Left renal cortex interstitium (tissue), 4 donors: Measurements from ENCODE around the gene CFAP53. TPM values are rescaled to one million over a fixed set of nuclear protein-coding genes. Genes with fewer than 3 reads are reported as not detected.
"Not testable (repeated sequence)": the region's sequence is repeated elsewhere in the genome, so short reads cannot be mapped to it uniquely, and the experiment has no call there.

ENCODE experiments used
- DNase-seq, 4 donors: peaks; one replicate each; pipeline ENCODE4 v3.0.0-alpha.2; 2013; ENCODE audit warnings: low read depth in 4 of 4, low spot score in 2 of 4, missing footprints in 1 of 4
- polyA plus RNA-seq, 4 donors: library from polyadenylated mRNA; unstranded; fragments of 120-200 nt; gene quantifications; one replicate each; pipeline ENCODE4 v1.2.1, GENCODE V29; 2013; ENCODE audit not compliant: insufficient read length in 4 of 4

CFAP53 gene
- polyA plus RNA-seq, 4 donors: 3.3 to 4.6 (median 4.1) TPM

DNA sequence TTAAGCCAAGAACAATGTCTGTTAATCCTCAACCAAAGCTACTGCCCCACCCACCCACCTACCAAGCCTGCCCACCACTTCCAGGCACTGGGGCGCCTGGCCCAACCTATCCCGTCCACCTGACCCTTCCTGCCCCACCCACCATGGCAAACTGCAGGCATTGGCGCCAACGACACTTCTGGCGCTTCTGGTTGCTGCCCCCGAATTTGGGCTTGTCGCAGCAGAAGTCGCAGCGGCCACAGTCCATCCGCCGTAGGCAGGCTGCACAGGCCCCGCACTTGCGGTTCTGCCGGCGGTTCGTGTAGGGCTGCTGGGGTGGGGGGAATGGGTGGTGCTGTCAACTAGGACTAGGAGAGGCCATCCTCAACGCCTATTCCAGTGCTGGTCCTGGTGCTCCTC lies 7.7 kb upstream of the CFAP53 start:
- DNase-seq: no peak

DNA sequence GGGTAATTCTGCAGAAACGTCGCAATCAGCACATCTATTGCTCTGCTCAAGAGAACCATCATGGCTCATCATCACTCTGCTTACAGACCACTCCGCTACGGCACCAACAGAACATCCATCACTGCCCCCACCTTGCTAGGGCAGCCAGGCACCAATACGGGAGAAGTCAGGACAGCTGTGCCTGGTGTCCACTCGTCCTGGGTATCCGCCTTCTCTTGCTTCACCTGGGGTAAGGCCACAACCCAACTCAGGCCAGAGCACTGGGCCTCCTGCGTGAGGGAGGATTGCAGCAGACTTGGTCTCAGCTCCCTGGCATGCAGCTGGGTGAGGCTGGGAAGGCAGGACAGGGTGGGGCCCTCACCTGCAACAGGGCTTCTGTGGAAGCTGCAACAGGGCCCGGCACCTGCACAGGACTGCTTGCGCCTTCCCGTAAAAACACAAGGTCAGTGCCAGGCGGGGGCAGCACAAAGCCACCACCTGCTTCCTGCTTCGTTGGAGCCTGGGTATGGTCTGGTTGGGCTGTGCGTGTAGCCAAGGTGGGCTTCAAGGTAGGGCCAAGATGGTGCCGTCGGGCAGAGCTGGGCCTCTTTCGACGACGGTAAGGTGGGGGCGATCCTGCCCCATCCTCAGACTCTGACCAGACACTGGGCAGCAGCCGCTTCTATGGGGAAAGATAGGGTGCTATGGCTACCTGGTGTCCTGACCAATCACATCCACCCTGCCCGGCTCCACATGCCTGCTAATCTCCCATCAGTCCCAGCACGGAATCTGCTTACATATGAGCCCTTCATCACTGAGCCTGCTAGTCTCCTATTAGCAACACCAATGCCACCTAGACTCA lies 7.1 kb upstream of the CFAP53 start:
- DNase-seq: no peak

DNA sequence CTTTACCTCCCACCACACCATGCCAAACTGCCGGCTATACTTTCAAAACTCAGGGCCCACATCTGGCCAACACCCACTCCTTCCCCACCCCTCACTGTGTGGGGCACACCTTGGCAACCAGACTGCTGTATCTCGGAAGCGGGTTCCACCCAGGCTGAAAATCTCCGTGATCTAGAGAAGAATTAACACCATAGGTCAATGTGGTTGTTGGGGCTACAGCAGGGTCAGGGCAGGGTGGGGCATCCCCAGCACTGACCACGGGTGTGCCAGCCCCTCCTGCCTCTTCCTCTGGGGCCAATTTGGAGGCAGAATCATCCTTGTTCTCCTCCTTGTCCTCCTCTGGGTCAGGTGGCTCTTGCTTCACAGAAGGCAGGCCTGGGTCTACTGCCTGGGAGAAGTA lies 6.3 kb upstream of the CFAP53 start:
- no peak for DNase-seq

DNA sequence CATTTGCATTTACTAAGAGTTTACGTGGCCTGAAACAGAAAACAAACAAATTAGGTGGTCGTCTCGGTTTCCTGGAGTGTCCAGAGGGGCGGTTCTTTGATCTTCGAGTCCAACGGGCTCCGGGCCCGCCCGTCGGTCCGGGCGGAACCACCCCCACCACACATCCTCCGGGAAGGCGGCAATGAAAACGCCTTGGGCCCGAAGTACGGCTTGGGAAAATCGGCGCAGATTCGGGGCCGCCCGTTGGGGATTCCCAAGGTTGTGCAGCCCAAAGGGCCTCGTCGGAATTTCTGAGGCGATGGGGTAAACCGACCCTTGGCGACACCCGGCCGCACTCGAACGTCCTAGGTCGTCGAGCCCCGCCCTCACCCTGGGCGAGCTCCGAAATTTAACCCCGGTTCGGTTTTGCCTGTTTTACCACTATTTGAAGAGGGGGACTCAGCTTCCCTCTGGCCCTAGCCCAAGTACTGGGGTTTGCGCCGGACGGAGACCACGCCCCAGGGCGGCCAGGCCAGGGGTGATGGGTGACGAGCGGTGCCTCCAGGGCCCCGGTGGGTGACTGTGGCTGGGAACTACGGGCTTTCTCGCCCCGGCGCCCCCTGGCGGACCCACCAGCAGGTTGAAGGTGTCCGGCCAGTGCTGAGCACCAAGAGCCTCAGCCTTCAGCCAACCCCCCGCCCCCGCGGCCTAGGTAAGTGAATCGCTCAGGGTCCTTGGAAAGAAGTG lies 1.9 kb upstream of the CFAP53 start:
- DNase-seq: no peak

DNA sequence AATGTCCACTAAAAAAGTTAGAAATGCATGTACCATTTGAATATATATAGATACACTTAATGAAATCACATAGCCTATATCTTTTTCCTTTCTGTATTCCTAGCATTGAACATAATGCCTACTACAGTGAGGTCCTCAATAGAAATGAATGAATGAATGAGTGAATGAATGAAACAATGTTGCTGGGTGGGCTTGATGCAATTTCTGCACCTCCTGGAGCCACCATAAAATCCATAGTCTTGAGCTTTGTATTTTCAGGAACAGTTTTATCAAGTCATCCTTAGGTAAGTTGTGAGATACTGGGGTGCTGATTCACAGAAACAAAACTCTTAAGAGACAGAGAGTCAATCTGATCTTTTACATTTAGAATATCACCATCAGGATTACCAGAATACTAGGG lies 3.3 kb downstream of the CFAP53 start:
- no peak for DNase-seq

DNA sequence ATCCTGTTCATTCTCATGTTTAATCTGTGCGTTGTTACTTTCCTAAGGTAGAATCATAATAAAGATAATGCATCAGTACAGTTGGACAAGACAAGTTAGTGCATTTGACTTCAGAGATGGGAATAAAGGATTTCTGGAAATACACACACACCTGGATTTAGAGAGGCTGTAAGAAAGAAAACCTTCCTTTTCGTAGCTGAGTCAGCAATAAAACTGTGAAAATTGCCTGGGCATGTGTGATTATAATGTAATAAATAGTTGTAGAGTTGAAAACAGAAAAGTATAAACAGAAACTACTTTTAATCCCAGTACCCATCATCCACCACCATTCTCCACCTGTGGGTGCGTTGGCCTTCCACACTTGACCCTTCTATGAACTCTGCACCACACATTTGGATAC lies 15.4 kb downstream of the CFAP53 start:
- no peak for DNase-seq

DNA sequence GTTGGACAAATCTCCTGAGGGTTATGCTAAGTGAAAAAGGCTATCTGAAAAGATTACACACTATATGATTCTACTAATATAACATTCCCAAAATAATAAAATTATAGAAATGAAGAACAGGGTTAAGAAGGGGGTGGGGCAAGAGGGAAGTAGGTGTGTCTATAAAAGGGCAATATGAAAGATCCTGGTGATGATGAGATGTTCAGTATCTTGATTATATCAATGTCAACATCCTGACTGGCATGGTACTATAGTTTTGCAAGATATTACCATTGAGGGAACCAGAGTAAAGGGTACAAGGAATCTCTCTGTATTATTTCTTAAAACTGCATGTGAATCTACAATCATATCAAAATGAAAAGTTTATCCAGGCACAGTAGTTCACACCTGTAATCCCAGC lies 16.7 kb downstream of the CFAP53 start:
- no peak for DNase-seq

DNA sequence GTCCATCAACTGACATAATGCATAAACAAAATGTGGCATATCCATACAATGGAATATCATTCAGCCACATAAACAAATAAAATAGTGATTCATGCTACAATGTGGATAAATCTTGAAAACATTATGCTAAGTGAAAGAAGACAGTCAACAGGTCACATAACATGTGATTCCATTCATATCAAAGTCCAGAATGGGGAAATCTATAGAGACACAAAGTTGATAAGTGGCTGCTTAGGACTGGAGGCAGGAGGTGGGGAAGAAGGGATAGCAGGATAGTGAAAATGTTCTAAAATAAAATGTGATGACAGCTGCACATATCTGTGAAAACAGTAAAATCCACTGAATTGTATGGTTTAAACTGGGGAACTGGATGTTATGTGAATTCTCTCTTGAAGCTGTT lies 18.7 kb downstream of the CFAP53 start:
- no peak for DNase-seq

DNA sequence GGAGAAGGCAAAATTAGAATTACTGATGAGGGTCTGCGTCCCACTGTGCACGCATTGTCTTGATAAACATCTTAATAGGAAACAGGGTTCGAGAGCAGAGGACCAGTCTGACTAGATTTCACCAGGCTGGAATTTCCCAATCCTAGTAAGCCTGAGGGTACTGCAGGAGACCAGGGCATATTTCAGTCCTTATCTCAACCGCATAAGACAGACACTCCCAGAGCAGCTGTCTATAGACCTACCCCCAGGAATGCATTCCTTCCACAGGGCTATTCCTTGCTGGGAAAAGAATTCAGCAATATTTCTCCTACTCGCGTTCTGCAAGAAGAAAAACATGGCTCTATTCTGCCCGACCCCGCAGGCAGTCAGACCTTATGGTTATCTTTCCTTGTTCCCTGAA lies 24.5 kb downstream of the CFAP53 start:
- not testable (repeated sequence) for DNase-seq

DNA sequence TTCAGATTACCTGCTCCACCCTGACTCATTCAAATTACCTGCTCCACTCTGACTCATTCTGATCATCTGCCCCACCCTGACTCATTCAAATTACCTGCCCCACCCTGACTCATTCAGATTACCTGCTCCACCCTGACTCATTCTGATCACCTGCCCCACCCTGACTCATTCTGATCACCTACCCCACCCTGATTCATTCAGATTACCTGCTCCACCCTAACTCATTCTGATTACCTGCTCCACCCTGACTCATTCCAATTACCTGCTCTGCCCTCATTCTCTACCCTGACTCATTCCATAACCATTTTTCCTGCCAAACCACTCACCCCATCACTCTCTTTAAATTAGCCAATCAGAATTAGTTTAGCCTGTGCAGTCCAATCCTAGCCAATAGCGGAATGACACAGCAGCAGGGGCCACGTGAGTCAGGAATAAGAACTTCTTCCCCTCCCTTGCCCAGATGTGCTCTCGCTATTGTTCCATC lies 26.2 kb downstream of the CFAP53 start:
- DNase-seq: no peak

DNA sequence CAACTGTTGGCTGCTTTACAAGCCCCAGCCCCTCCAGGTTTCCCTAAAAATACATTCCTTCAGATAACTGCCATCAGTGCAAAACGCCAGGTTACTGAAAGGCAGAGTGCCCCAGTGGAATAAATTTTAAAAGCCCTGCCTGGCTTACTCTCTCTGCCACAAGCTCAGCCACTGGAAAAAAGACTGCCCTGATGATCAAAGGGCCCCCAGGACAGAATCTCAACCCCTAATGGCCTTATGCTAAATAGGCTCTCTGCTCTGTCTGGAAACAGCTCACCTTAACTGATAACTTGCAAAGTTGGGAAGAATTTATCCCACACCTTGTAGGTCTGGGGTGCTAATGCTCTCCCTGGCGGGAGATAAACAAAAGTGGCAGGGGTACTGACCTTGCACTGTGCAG lies 33.9 kb downstream of the CFAP53 start:
- DNase-seq: no peak

DNA sequence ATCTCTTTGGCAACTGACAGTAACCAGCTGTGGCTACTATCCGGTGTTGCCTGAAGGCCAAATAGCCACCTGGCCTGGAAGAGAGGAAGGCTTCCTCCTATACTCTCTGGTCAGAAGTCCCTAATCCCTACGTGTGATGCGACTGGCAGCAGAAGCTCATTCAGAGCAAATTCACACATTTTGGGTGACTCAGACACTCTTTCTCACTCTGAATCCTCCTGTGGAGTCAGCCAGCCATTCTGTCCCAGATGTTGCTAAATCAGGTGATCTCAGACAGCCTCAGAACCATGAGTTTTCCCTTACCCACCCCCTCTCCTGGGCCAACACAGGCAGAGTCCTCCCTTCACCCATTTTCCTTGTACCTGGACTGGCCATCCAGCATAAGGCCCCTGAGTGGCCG lies 34.7 kb downstream of the CFAP53 start:
- no peak for DNase-seq

DNA sequence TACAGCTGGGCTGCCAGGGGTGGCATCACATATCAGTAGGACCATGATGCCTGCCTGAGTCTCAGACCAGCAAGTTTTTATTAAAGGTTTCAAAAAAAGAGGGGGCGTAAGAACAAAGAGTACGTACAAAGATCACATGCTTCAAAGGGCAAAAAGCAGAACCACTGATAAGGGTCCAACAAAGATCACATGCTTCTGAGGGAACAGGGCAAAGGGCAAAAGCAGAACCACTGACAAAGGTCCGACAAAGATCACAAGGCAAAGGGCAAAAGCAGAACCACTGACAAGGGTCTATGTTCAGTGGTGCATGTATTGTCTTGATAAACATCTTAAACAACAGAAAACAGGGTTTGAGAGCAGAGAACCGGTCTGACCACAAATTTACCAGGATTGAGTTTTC lies 46.0 kb downstream of the CFAP53 start:
- DNase-seq: not testable (repeated sequence)

DNA sequence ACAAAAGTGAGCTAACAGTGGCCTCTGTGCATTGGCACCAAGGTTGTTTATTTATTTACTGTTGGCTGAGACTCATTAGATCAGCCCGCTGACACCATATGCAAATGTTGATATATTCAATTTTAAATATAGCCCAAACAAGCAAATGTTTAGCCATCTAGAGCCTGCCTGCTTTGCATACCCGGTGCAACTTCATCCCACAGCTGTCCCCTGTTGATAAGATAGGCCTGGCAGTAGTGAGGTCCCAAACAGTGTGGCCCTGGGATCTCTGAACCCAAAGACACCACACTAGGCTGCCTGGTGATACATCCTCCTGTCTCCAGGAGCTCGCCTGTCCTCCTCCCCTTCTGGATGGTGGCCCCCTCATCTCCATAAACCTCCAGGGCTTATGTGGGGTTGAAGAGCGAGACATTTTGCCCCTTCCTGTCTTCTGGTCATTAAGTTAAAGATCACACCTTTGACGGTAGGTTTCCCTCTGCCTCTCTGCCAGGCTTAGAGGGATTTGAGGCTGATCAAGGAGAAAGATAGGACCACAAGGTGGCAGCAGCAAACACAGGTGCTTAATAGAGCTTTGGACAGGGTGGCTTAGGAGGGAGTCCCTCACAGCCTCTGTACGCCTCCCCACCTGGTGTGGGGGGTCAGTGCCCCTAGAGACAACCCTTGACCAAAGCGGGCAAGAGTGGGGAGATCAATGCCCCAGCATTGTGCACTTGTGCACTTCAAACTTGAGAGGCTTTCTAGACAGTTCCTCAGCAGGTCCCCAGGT lies 47.7 kb downstream of the CFAP53 start:
- DNase-seq: no peak

DNA sequence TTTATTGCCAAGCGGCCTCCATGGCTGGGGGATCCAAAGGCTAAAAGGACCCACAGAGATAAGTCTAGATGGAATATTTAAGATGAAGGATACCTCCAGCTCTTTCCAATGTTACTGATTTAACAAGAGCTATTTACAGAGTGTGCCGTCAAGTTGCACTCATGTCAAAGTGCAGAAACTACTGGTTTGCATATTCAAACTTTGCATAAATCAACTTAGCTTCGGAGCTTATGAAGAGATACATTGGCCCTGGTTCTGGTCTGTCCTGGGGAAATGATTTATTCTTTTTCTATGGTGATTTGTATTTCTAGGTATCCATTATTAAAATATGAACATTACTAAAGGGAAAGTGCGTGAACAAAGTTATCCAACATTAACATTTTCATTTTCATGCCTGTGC lies 57.0 kb downstream of the CFAP53 start:
- DNase-seq: no peak

DNA sequence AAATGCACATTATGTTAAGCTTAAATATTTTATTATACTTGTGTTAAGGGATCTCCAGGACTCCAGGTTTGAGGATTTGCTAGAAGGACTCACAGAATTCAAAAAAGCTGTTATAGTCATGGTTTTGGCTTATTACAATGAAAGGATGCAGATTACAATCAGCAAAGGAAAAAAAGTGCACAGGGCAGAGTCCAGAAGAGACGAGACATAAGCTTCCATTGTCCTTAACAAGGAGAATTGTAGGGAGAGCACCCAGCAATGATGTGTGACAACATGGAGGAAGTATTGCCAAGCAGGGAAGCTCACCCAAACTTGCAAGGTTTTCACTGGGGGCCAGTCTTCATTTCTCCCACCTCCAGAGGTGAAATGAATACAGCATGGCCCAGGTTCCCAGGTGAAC lies 58.6 kb downstream of the CFAP53 start:
- DNase-seq: no peak

DNA sequence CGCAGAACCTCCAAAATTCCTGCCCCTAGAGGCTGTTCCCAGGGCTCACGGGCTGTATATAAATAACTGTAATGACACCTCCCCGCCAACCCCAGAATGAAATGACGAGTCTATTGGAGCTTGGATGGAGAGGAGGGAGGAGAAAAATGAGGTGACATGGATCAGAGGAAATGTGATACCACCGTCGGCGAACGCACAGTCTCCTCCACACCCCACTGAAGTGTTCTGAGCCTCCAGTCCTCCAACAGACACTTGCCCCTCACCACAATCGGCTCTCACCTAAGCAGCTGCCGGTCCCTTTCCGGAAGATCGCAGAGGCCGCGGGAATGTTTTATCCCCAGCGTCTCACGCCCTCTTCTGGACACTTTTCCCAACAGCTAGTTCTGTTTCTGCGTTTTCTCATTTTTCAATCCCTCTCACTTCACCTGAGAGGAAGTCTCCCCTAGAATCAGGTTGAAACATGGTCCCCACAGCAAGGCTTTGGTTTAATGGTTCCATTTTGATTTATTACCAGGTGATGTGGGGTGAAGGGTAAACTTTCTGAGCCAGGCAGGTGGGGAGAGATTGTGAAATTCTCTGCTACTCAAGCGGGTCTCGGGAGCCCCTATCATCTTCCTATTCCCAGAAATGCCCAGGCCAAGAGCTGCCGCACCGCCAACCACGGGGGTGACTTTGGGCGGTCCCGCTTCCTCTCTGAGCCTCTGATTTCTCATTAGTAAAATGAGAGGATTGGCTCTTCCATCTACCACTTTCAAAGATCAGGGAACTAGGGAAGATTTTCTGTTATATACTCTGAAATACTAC lies 62.3 kb downstream of the CFAP53 start:
- DNase-seq: peak in 1 of 4 donors; percentile 59

DNA sequence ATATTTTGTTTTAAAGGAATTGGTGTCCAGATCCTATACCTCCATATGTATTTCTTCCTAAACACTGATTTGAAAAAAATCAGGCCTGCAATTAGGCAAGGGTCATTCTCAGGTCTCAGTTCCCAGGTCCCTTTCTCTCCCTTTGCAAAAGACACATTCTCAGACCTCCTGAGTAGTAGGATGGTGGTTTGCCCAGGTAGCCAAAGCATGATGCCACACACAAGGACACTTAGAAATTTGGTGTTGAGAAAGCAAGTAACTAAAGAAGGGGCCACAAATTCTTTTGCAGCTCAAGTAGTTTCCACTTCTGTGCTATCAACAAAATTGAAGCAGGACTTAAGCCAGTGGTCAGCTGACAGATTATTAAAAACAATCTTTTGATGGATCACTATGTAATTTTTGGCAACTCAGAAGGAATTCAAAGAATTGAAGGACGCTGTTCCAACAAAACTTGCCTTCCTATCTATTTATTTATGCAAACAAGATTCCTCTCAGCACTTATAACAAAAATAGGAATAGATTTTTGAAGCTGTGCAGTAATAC lies 64.7 kb downstream of the CFAP53 start:
- DNase-seq: no peak

DNA sequence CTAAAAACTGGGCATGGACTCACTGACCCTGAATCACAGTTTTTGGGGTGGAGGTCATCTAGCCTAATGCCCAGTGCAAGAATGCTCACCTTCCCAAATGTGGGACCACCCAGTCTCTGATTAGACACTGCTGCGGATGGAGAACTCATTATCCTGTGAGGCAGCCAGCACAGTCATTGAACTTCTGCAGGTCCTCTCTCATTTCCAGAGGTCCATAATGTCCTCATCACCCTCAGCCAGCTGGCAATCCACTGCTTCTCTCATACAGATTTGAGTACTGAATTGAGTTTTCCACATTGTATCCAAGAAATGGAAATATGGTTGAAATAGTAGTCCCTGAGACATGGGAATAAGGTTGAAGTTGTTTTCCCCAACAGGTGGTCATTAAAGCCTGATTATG lies 66.4 kb downstream of the CFAP53 start:
- no peak for DNase-seq

DNA sequence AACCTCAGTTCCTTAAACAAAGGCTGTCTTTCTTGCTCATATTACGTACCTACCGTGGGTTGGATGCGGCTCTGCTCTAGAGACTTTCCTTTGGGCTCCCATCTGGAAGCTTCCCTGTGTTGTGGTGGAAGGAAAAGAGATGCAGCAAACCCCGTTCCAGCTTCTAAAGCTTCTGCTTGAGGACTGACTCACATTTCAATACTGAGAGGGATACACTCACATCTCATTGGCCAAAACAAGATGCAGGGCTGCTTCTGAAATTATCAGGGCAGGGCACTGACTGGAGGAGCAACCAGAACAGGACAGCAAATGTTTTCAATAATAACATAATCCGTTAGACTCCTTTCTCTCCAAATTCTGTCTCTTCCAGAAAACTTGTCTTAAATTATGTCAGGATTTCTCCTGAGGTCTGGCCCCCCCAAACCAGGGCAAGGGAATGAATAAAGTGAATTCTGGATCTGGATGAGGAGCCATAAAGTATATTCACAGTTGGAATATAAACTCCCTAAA lies 66.9 kb downstream of the CFAP53 start:
- DNase-seq: no peak
